HG02970 (cell line): ENCODE measurements around the gene FMO3.

Source experiments
- ATAC-seq: cut with Tn5 transposase; IDR thresholded peaks from one replicate; pipeline ENCODE4 v1.9.1; 2021; ENCODE audit warnings: mild to moderate bottlenecking, moderate library complexity, moderate number of reproducible peaks; ENCODE audit not compliant: unreplicated experiment, low FRiP score

Gene FMO3

DNA sequence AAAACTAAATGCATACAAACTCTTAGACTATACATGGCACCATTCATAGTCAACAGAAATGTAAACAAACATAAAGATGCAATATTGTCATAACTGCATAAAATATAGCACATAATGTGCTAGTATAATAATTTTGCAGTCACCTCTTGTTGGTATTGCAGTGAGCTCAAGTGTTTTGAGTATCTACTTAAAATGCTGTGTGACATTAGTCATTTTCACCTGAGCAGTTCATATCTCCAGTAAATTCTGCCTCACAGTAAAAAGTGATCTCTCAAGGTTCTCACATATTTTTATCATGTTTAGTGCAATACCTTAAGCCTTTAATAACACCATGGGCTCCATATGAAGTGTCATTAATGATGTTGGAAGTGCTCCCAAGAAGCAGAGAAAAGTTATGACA is 64.8 kb downstream of the FMO3 start:
- ATAC-seq: no peak

DNA sequence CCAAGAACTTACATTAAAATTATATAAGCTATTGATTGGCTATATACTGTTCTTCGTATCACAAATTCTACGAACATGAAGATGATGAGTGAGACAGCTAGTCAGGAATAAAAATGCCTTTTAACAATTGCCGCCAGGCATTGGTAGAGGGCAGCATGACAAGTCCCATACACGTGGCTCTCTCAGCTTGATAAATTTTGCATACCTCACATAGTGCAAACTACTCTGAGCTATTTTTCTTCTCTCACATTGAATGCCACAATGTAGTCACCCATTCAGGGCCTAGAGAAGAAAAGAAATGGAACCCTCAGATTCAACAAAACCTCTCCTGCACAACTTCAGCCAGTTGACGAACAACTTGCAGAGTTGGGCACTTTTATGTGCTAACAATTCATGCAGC is 67.4 kb downstream of the FMO3 start:
- no peak for ATAC-seq

DNA sequence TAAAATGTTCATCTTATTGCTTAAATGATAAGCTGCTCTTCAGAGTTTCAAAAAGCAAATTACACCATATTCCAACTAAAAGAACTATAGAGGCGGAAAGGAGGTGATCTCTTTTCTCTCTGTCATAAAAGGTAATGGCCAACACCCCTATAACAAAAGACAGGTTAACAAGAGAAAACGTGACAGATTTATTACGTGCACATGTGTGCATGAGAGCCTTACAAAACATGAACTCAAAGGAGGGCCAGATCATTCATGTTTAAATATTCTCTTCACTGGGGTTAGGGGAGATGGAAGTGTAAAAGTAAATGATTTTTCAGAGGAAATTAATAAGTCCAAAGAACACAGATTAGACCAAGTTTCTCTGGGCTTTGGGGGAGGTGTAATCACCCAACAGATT is 67.8 kb downstream of the FMO3 start:
- no peak for ATAC-seq

DNA sequence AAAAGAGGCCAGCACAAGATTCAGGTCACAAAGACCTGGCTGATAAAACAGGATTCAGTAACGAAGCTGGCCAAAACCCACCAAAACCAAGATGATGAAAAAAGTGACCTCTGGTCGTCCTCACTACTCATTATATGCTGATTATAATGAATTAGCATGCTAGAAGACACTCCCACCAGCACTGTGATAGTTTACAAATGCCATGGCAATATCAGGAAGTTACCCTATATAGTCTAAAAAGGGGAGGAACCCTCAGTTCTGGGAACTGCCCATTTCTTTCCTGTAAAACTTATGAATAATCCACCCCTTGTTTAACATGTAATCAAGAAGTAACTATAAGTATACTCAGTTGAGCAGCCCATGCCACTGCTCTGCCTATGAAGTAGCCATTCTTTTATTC is 68.4 kb downstream of the FMO3 start:
- ATAC-seq: no peak

DNA sequence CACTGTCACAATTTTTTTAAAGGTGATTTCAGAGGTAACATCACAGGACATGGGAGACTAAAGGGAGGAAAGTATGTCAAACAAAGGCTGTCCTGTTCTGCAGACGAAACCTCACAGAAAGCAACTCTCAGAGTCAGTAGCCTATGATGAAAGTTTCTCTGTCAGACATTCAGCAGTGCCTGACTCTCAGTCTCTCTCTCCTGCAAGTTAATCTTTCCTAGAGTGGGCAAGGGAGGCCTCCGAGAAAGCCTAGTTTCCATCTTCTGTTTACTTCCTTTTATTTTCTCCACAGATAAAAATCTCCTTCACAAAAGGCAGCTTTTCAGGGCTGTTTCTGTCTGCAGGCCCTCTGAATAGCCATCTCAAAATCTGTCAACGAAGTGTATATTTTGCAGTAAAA is 69.5 kb downstream of the FMO3 start:
- no peak for ATAC-seq

DNA sequence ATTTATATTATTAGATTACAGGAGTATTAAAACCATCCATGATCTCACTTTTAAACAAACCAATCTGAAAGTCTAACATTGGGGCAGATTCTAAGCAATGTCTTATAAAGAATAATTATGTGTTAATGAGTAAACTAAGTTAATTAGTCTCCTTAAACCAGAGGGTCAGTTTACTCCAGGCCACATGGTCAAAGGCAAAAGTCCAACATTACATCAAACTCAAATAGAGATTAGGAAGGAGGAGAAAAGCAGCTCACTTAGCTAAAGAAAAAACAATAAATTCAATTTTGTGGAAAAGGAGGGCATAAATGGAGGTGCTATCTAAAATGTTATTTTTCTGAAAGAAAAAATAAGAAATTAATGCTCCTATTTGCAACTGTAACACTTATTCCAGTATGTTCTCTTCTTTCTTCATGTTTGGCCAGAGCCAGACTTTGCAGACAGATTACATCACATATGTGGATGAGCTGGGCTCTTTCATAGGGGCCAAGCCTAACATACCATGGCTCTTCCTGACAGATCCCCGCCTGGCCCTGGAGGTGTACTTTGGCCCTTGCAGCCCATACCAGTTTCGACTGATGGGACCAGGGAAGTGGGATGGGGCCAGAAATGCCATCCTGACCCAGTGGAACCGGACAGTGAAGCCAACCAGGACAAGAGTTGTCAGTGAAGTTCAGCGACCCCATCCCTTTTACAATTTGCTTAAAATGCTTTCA is 70.1 kb downstream of the FMO3 start:
- no peak for ATAC-seq

DNA sequence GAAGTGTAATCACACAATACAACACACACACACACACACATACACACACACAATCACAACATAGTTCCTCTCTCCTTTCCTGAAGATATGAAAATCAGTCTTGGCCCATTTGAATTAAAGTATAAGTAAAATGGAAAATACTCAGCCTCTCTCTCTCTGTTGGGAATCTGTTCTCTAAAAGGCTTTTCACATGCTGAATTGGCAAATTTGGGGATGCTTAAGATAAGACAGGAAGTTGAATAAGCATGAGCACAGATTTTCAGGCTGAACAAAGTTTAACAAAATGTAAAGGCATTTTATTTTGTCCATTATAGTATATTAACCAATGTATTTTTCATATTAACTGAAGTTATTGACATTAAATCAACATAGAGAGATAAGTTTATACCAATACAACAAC is 70.7 kb downstream of the FMO3 start:
- ATAC-seq: no peak

DNA sequence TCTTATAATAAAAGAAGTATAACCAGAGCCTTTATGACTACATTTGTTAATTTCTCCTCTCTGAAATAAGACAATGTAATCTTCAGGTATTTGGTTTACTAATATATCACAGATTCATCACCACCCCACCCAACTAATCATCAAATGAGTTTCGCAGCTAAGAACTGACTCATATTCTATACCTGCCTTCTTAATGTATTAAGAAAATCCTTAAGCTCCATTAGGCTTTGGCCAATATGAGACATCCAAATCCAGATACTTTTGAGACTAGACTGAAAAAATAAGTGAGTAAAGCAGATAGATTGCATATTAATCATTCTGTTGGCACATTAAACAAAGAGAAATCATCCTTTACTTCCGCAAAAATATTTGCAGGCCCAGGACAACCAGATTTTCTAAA is 75.7 kb downstream of the FMO3 start:
- no peak for ATAC-seq
